Sigmoid colon (tissue), 4 donors: Measurements from ENCODE around the gene CCDC92.

Experiments
- EP300 ChIP-seq, 4 donors: sonication (generic); formaldehyde crosslinking; IDR thresholded peaks; one replicate each; pipeline ENCODE4 v1.6.1; 2017; ENCODE audit warnings: antibody characterized with exemption in 4 of 4
- POLR2A ChIP-seq, 2 donors: fragments of 450-650 bp; IDR thresholded peaks; one replicate each; pipeline ENCODE4 v1.6.1; 2016; ENCODE audit warnings: antibody characterized with exemption in 2 of 2, mild to moderate bottlenecking in 2 of 2, moderate library complexity in 2 of 2
- POLR2AphosphoS5 ChIP-seq, 4 donors: sonication (generic); formaldehyde crosslinking; IDR thresholded peaks; one replicate each; pipeline ENCODE4 v1.6.1; 2017; ENCODE audit warnings: antibody characterized with exemption in 4 of 4
- TF ChIP-seq, protein P1 (sequence below), 4 experiments: fragments of 450-650 bp in 3 of 4; fragments of 200-600 bp in 1 of 4; IDR thresholded peaks; one replicate each; pipeline ENCODE4 v1.5.1; 2016 to 2019; ENCODE audit warnings: antibody characterized with exemption in 4 of 4, mild to moderate bottlenecking in 3 of 4, moderate library complexity in 2 of 4

DNA sequence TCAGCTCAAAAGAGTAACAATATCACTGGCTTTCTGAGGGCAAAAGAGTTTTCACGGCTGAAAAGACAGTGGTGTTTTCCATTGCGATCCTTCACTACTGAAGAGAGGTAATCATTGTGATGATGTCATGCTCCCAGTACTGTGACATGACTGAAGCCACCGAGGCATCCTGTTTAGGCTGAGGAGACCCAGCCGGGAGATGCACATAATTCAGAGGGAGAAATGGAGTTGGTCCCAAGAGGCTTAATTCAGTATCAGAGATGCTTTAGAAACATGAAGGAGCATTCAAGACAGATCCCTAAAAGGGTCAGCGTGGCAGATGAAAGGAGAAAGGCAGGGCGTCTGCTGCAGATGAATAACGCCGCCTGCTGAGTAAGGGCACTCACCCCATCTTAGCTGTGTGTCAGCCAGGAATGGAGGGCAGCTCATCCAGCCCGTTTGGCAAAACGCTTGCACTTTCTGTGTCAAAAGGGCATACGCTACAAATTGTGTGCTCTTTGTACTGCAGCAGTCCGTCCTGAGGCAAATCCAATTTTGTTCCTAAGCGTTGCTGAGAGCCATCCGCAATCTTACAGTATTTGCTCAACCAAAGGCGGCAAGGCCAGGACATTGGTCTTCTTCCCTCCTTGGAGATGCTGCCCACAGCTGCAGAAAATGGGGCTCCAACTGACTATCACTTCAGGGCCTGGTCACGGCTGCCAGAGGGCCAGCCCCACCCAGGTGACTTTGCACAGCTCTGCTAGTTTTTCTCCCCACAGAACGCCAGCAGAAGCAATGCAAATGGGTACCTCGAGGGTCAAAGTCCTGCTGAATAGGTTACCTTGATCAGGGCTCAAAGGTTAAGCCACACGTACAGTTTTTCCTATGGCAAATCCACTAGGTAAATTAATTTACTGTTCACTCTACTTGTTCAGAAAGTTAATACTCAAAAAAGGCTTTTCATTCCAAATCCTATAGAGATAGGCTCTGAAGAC is 23.5 kb downstream of the CCDC92 start:
- no peak for TF ChIP-seq EP300 (IDR thresholded peaks at IDR 0.05)
- TF ChIP-seq, protein P1, sequence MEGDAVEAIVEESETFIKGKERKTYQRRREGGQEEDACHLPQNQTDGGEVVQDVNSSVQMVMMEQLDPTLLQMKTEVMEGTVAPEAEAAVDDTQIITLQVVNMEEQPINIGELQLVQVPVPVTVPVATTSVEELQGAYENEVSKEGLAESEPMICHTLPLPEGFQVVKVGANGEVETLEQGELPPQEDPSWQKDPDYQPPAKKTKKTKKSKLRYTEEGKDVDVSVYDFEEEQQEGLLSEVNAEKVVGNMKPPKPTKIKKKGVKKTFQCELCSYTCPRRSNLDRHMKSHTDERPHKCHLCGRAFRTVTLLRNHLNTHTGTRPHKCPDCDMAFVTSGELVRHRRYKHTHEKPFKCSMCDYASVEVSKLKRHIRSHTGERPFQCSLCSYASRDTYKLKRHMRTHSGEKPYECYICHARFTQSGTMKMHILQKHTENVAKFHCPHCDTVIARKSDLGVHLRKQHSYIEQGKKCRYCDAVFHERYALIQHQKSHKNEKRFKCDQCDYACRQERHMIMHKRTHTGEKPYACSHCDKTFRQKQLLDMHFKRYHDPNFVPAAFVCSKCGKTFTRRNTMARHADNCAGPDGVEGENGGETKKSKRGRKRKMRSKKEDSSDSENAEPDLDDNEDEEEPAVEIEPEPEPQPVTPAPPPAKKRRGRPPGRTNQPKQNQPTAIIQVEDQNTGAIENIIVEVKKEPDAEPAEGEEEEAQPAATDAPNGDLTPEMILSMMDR (IDR thresholded peaks at IDR 0.05) = no peak
- TF ChIP-seq POLR2AphosphoS5 (IDR thresholded peaks at IDR 0.05) = no peak
- no peak for TF ChIP-seq POLR2A (IDR thresholded peaks at IDR 0.05)
